ENCODE results near the gene HYLS1.

- TF ChIP-seq GATA2 (IDR thresholded peaks at IDR 0.05; ENCODE audit: low read depth, low read length), result no peak
- TF ChIP-seq GATA3 (IDR thresholded peaks at IDR 0.05; ENCODE audit: low read depth, low read length), result no peak
Measured at GRCh38 chr11:125918140-125918840, 30.8 kb downstream of the HYLS1 start.
